IPS-18c (cell line): Measurements from ENCODE around the gene GPR78.

Source experiments
- H3K4me3 ChIP-seq: 2 replicates; pipeline ENCODE4 v1.7.0; 2013; ENCODE audit warnings: low read depth, mild to moderate bottlenecking, low read length, moderate library complexity; ENCODE audit not compliant: insufficient read depth
- H3K9me3 ChIP-seq: one replicate; pipeline ENCODE4 v1.6.1; 2013; ENCODE audit warnings: mild to moderate bottlenecking, low read length, moderate library complexity; ENCODE audit not compliant: control insufficient read depth, insufficient read depth

Gene GPR78

GRCh38 chr4:8580321-8581093, at the start of gene GPR78:
Gene GPR78 (plus strand): TSS chr4:8580392. CDS start chr4:8580983, 591 bp downstream.
- H3K9me3 ChIP-seq = no peaks in the 10 kb centered on the region
- H3K4me3 ChIP-seq = peak within 1 kb of the TSS; percentile 44

- Histone ChIP-seq H3K4me3 (no peak overlapping the region), H3K9me3 (peaks cover 2% of the 10 kb centered on the region)
These were observed 47.9 kb upstream of the GPR78 start for GRCh38 chr4:8532245-8532781.

- H3K4me3 ChIP-seq = no peak overlapping the region; the same call in 1 of the 2 replicates
- H3K9me3 ChIP-seq = peaks cover 2% of the 10 kb centered on the region
These were observed 46.8 kb upstream of the GPR78 start for GRCh38 chr4:8533274-8533865.

GRCh38 chr4:8534129-8534528, 46.1 kb upstream of the GPR78 start:
- Histone ChIP-seq H3K9me3 (peaks cover 2% of the 10 kb centered on the region), H3K4me3 (no peak overlapping the region)

GRCh38 chr4:8534611-8535010, 45.6 kb upstream of the GPR78 start:
- peaks cover 2% of the 10 kb centered on the region for H3K9me3 ChIP-seq
- no peak overlapping the region for H3K4me3 ChIP-seq

- no peak overlapping the region for H3K4me3 ChIP-seq
These were observed 43.7 kb upstream of the GPR78 start for GRCh38 chr4:8536467-8536866.

GRCh38 chr4:8537041-8537461, 43.1 kb upstream of the GPR78 start:
- no peak overlapping the region for H3K4me3 ChIP-seq

More at GRCh38 chr4:8536467-8536866, 43.7 kb upstream of the GPR78 start:
- H3K9me3 ChIP-seq = no peaks in the 10 kb centered on the region

GRCh38 chr4:8538076-8538702, 42.0 kb upstream of the GPR78 start:
- H3K9me3 ChIP-seq = no peaks in the 10 kb centered on the region

More at GRCh38 chr4:8537041-8537461, 43.1 kb upstream of the GPR78 start:
- no peaks in the 10 kb centered on the region for H3K9me3 ChIP-seq

GRCh38 chr4:8538703-8539567, 41.3 kb upstream of the GPR78 start:
- Histone ChIP-seq H3K9me3 (no peaks in the 10 kb centered on the region), H3K4me3 (no peak overlapping the region)

More at GRCh38 chr4:8538076-8538702, 42.0 kb upstream of the GPR78 start:
- no peak overlapping the region for H3K4me3 ChIP-seq

- no peaks in the 10 kb centered on the region for H3K9me3 ChIP-seq
- H3K4me3 ChIP-seq = no peak overlapping the region
These were observed 40.5 kb upstream of the GPR78 start for GRCh38 chr4:8539661-8540060.

GRCh38 chr4:8540072-8540471, 40.1 kb upstream of the GPR78 start:
- H3K9me3 ChIP-seq = no peaks in the 10 kb centered on the region
- H3K4me3 ChIP-seq = no peak overlapping the region

- H3K4me3 ChIP-seq = no peak overlapping the region
- no peaks in the 10 kb centered on the region for H3K9me3 ChIP-seq
These were observed 39.6 kb upstream of the GPR78 start for GRCh38 chr4:8540586-8540985.

GRCh38 chr4:8540991-8541390, 39.2 kb upstream of the GPR78 start:
- H3K4me3 ChIP-seq = no peak overlapping the region
- H3K9me3 ChIP-seq = no peaks in the 10 kb centered on the region

GRCh38 chr4:8541981-8542715, 38.0 kb upstream of the GPR78 start:
- no peaks in the 10 kb centered on the region for H3K9me3 ChIP-seq
- no peak overlapping the region for H3K4me3 ChIP-seq

- Histone ChIP-seq H3K9me3 (no peaks in the 10 kb centered on the region), H3K4me3 (no peak overlapping the region)
These were observed 37.2 kb upstream of the GPR78 start for GRCh38 chr4:8542776-8543525.

- Histone ChIP-seq H3K4me3 (no peak overlapping the region), H3K9me3 (no peaks in the 10 kb centered on the region)
These were observed 36.6 kb upstream of the GPR78 start for GRCh38 chr4:8543623-8544022.
